ENCODE results near the gene EFNA4. TPM values are rescaled to one million over a fixed set of nuclear protein-coding genes. Genes with fewer than 3 reads are reported as not detected.
A peak's percentile ranks its signal among the peaks of the same experiment; 100 is the strongest.

Gene EFNA4
- total and polyA plus RNA-seq, 4 donors, result 1.8 to 4.7 (median 3.3) TPM

DNA sequence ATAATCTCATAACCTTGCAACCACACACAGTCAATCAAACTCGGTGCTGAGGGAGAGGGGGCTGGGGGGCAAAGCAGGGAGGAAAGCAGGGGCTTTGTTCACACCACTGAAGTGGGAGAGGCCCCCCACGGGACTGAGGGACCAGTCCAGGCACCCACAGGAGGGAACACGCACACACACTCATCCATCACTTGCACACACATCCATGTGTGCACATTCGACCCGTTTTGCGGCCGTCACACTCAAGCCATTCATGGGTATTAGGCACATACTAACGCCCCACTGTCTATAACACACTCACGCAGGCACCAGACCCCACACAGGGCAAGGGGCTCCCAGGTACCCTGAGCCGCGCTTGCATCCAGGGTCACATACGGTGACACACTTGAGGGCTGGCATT is 29.1 kb downstream of the EFNA4 start:
- DNase-seq (ENCODE audit: low spot score), result no peak
- TF ChIP-seq RAD21 (IDR thresholded peaks at IDR 0.05) (no peak), FOXA1 (IDR thresholded peaks at IDR 0.05) (no peak), EGR1 (IDR thresholded peaks at IDR 0.05; ENCODE audit: low read depth in 2 of 2) (no peak), SP1 (IDR thresholded peaks at IDR 0.05) (no peak), HNF4A (conservative IDR thresholded peaks at IDR 0.05) (no peak)
- TF ChIP-seq, protein P1, sequence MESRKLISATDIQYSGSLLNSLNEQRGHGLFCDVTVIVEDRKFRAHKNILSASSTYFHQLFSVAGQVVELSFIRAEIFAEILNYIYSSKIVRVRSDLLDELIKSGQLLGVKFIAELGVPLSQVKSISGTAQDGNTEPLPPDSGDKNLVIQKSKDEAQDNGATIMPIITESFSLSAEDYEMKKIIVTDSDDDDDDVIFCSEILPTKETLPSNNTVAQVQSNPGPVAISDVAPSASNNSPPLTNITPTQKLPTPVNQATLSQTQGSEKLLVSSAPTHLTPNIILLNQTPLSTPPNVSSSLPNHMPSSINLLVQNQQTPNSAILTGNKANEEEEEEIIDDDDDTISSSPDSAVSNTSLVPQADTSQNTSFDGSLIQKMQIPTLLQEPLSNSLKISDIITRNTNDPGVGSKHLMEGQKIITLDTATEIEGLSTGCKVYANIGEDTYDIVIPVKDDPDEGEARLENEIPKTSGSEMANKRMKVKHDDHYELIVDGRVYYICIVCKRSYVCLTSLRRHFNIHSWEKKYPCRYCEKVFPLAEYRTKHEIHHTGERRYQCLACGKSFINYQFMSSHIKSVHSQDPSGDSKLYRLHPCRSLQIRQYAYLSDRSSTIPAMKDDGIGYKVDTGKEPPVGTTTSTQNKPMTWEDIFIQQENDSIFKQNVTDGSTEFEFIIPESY (IDR thresholded peaks at IDR 0.05), result no peak
- TF ChIP-seq, protein P2, sequence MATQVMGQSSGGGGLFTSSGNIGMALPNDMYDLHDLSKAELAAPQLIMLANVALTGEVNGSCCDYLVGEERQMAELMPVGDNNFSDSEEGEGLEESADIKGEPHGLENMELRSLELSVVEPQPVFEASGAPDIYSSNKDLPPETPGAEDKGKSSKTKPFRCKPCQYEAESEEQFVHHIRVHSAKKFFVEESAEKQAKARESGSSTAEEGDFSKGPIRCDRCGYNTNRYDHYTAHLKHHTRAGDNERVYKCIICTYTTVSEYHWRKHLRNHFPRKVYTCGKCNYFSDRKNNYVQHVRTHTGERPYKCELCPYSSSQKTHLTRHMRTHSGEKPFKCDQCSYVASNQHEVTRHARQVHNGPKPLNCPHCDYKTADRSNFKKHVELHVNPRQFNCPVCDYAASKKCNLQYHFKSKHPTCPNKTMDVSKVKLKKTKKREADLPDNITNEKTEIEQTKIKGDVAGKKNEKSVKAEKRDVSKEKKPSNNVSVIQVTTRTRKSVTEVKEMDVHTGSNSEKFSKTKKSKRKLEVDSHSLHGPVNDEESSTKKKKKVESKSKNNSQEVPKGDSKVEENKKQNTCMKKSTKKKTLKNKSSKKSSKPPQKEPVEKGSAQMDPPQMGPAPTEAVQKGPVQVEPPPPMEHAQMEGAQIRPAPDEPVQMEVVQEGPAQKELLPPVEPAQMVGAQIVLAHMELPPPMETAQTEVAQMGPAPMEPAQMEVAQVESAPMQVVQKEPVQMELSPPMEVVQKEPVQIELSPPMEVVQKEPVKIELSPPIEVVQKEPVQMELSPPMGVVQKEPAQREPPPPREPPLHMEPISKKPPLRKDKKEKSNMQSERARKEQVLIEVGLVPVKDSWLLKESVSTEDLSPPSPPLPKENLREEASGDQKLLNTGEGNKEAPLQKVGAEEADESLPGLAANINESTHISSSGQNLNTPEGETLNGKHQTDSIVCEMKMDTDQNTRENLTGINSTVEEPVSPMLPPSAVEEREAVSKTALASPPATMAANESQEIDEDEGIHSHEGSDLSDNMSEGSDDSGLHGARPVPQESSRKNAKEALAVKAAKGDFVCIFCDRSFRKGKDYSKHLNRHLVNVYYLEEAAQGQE (IDR thresholded peaks at IDR 0.05), result no peak
- TF ChIP-seq, protein P3, sequence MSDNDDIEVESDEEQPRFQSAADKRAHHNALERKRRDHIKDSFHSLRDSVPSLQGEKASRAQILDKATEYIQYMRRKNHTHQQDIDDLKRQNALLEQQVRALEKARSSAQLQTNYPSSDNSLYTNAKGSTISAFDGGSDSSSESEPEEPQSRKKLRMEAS (IDR thresholded peaks at IDR 0.05), result no peak
- no peak overlapping the region for H3K9ac ChIP-seq (ENCODE audit: low read depth in 1 of 2, low read length in 2 of 2)
- H3K4me3 ChIP-seq (ENCODE audit: low read depth in 1 of 3, low read length in 3 of 3), result no peak overlapping the region
- WGBS, result 88% methylated on average over 12 of the region's 12 CpGs
- H3K27ac ChIP-seq (ENCODE audit: low read depth in 1 of 2, low read length in 2 of 2), result no peak overlapping the region
- H3K9me3 ChIP-seq (ENCODE audit: control insufficient read depth in 4 of 4, low read length in 3 of 4), result no peaks in the 10 kb centered on the region
- no peaks in the 10 kb centered on the region for H3K36me3 ChIP-seq (ENCODE audit: control insufficient read depth in 4 of 4, insufficient read depth in 3 of 4, low read depth in 1 of 4, low read length in 3 of 4)
- no peaks in the 10 kb centered on the region for H3K27me3 ChIP-seq (ENCODE audit: control insufficient read depth in 4 of 4, insufficient read depth in 4 of 4, low read length in 3 of 4)
- H3K4me1 ChIP-seq (ENCODE audit: control insufficient read depth in 4 of 4, insufficient read depth in 4 of 4, low read length in 3 of 4), result peaks cover 3 to 22% (median 14%) of the 10 kb centered on the region in 4 donors

DNA sequence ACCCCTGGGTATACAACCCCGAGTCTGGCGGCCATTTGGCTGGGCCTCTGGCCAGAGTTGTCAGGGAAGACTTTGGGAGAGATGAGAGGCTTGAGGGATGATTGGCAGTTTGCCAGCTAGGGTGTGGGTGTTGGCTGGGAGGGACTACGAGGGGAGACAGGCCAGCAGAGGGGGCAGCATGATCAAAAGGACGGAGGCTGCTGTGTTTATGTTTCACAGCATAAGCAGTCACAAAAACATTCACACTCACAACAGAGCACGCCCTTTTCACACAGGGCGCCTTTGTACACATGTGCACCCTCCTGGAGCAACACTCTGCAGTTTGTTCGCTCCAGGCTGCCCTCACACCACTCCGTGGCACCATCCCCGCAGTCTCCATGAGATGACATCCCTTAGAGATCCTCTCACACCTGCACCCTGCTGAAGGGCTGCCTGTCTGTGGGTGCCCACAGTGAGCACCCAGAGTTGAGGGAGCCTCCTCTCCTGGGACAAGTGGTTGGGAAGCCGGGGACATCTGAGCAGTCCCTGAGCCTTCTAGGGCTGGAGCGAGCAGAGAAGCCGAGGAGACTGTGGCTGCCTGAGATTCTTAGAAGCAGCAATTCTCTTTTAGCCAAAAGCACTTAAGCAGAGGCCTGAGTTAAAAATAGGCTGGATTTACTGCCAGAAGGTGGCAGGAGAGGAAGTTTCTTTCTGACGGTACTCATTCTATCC is 30.5 kb downstream of the EFNA4 start:
- H3K27ac ChIP-seq (ENCODE audit: low read depth in 1 of 2, low read length in 2 of 2), result peak overlapping the region; percentile 2 to 58
- peaks cover 3 to 22% (median 14%) of the 10 kb centered on the region in 4 donors for H3K4me1 ChIP-seq (ENCODE audit: control insufficient read depth in 4 of 4, insufficient read depth in 4 of 4, low read length in 3 of 4)
- H3K4me3 ChIP-seq (ENCODE audit: low read depth in 1 of 3, low read length in 3 of 3), result no peak overlapping the region
- no peak for DNase-seq (ENCODE audit: low spot score)
- H3K9ac ChIP-seq (ENCODE audit: low read depth in 1 of 2, low read length in 2 of 2), result no peak overlapping the region
- no peaks in the 10 kb centered on the region for H3K36me3 ChIP-seq (ENCODE audit: control insufficient read depth in 4 of 4, insufficient read depth in 3 of 4, low read depth in 1 of 4, low read length in 3 of 4)
- H3K27me3 ChIP-seq (ENCODE audit: control insufficient read depth in 4 of 4, insufficient read depth in 4 of 4, low read length in 3 of 4), result no peaks in the 10 kb centered on the region
- H3K9me3 ChIP-seq (ENCODE audit: control insufficient read depth in 4 of 4, low read length in 3 of 4), result no peaks in the 10 kb centered on the region
- 30% methylated on average over 13 of the region's 13 CpGs for WGBS
- TF ChIP-seq RAD21 (IDR thresholded peaks at IDR 0.05) (peak; percentile 71 to 76), HNF4G (IDR thresholded peaks at IDR 0.05) (no peak)
- TF ChIP-seq, protein P4, sequence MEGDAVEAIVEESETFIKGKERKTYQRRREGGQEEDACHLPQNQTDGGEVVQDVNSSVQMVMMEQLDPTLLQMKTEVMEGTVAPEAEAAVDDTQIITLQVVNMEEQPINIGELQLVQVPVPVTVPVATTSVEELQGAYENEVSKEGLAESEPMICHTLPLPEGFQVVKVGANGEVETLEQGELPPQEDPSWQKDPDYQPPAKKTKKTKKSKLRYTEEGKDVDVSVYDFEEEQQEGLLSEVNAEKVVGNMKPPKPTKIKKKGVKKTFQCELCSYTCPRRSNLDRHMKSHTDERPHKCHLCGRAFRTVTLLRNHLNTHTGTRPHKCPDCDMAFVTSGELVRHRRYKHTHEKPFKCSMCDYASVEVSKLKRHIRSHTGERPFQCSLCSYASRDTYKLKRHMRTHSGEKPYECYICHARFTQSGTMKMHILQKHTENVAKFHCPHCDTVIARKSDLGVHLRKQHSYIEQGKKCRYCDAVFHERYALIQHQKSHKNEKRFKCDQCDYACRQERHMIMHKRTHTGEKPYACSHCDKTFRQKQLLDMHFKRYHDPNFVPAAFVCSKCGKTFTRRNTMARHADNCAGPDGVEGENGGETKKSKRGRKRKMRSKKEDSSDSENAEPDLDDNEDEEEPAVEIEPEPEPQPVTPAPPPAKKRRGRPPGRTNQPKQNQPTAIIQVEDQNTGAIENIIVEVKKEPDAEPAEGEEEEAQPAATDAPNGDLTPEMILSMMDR (IDR thresholded peaks at IDR 0.05; ENCODE audit: low read depth, low read length, missing input control), result peak; percentile 43

All from liver (tissue), 9 donors.